Measurements from ENCODE around the gene FILIP1.

Gene FILIP1

GRCh38 chr6:75347898-75348610, 145.5 kb downstream of the FILIP1 start:
- H3K9me3 ChIP-seq (ENCODE audit: control insufficient read depth, low read depth, low read length) = no peaks in the 10 kb centered on the region
- peaks cover 8% of the 10 kb centered on the region for H3K27me3 ChIP-seq (ENCODE audit: control insufficient read depth, insufficient read depth, low read length)
- H3K4me3 ChIP-seq (ENCODE audit: low read length) = no peak overlapping the region
- H3K4me1 ChIP-seq (ENCODE audit: control insufficient read depth, low read depth, low read length) = peaks cover 21% of the 10 kb centered on the region
- H3K36me3 ChIP-seq (ENCODE audit: control insufficient read depth, low read depth, low read length) = no peaks in the 10 kb centered on the region
- no peak overlapping the region for H3K9ac ChIP-seq (ENCODE audit: low read length)
- no peak overlapping the region for H3K27ac ChIP-seq (ENCODE audit: low read length)

- Histone ChIP-seq H3K36me3 (ENCODE audit: control insufficient read depth, low read depth, low read length) (no peaks in the 10 kb centered on the region), H3K4me3 (ENCODE audit: low read length) (no peak overlapping the region), H3K9me3 (ENCODE audit: control insufficient read depth, low read depth, low read length) (no peaks in the 10 kb centered on the region), H3K9ac (ENCODE audit: low read length) (no peak overlapping the region), H3K4me1 (ENCODE audit: control insufficient read depth, low read depth, low read length) (peaks cover 13% of the 10 kb centered on the region), H3K27ac (ENCODE audit: low read length) (no peak overlapping the region), H3K27me3 (ENCODE audit: control insufficient read depth, insufficient read depth, low read length) (peaks cover 6% of the 10 kb centered on the region)
These were observed 148.2 kb downstream of the FILIP1 start for GRCh38 chr6:75345413-75345812.

GRCh38 chr6:75344455-75344854, 149.1 kb downstream of the FILIP1 start:
- no peak overlapping the region for H3K9ac ChIP-seq (ENCODE audit: low read length)
- no peaks in the 10 kb centered on the region for H3K27me3 ChIP-seq (ENCODE audit: control insufficient read depth, insufficient read depth, low read length)
- H3K4me3 ChIP-seq (ENCODE audit: low read length) = no peak overlapping the region
- H3K27ac ChIP-seq (ENCODE audit: low read length) = no peak overlapping the region
- H3K36me3 ChIP-seq (ENCODE audit: control insufficient read depth, low read depth, low read length) = no peaks in the 10 kb centered on the region
- H3K9me3 ChIP-seq (ENCODE audit: control insufficient read depth, low read depth, low read length) = no peaks in the 10 kb centered on the region
- peaks cover 8% of the 10 kb centered on the region for H3K4me1 ChIP-seq (ENCODE audit: control insufficient read depth, low read depth, low read length)

- Histone ChIP-seq H3K4me3 (ENCODE audit: low read length) (no peak overlapping the region), H3K27me3 (ENCODE audit: control insufficient read depth, insufficient read depth, low read length) (no peaks in the 10 kb centered on the region), H3K4me1 (ENCODE audit: control insufficient read depth, low read depth, low read length) (peaks cover 8% of the 10 kb centered on the region), H3K27ac (ENCODE audit: low read length) (no peak overlapping the region), H3K36me3 (ENCODE audit: control insufficient read depth, low read depth, low read length) (no peaks in the 10 kb centered on the region), H3K9ac (ENCODE audit: low read length) (no peak overlapping the region), H3K9me3 (ENCODE audit: control insufficient read depth, low read depth, low read length) (no peaks in the 10 kb centered on the region)
These were observed 149.6 kb downstream of the FILIP1 start for GRCh38 chr6:75344021-75344420.

GRCh38 chr6:75337835-75338580, 155.6 kb downstream of the FILIP1 start:
- Histone ChIP-seq H3K27me3 (ENCODE audit: control insufficient read depth, insufficient read depth, low read length) (no peaks in the 10 kb centered on the region), H3K4me3 (ENCODE audit: low read length) (no peak overlapping the region), H3K9ac (ENCODE audit: low read length) (no peak overlapping the region), H3K36me3 (ENCODE audit: control insufficient read depth, low read depth, low read length) (no peaks in the 10 kb centered on the region), H3K27ac (ENCODE audit: low read length) (no peak overlapping the region), H3K9me3 (ENCODE audit: control insufficient read depth, low read depth, low read length) (no peaks in the 10 kb centered on the region), H3K4me1 (ENCODE audit: control insufficient read depth, low read depth, low read length) (peaks cover 38% of the 10 kb centered on the region)

- peak overlapping the region; percentile 55 for H3K9ac ChIP-seq (ENCODE audit: low read length)
- H3K4me1 ChIP-seq (ENCODE audit: control insufficient read depth, low read depth, low read length) = peaks cover 55% of the 10 kb centered on the region
- no peaks in the 10 kb centered on the region for H3K27me3 ChIP-seq (ENCODE audit: control insufficient read depth, insufficient read depth, low read length)
- no peaks in the 10 kb centered on the region for H3K36me3 ChIP-seq (ENCODE audit: control insufficient read depth, low read depth, low read length)
- H3K9me3 ChIP-seq (ENCODE audit: control insufficient read depth, low read depth, low read length) = no peaks in the 10 kb centered on the region
- peak overlapping the region; percentile 50 for H3K4me3 ChIP-seq (ENCODE audit: low read length)
- H3K27ac ChIP-seq (ENCODE audit: low read length) = peak overlapping the region; percentile 61
These were observed 159.1 kb downstream of the FILIP1 start for GRCh38 chr6:75334266-75335040.

GRCh38 chr6:75333676-75334200, 159.9 kb downstream of the FILIP1 start:
- peak overlapping the region; percentile 59 for H3K27ac ChIP-seq (ENCODE audit: low read length)
- peak overlapping the region; percentile 55 for H3K9ac ChIP-seq (ENCODE audit: low read length)
- peaks cover 55% of the 10 kb centered on the region for H3K4me1 ChIP-seq (ENCODE audit: control insufficient read depth, low read depth, low read length)
- no peaks in the 10 kb centered on the region for H3K36me3 ChIP-seq (ENCODE audit: control insufficient read depth, low read depth, low read length)
- H3K4me3 ChIP-seq (ENCODE audit: low read length) = peak overlapping the region; percentile 50
- no peaks in the 10 kb centered on the region for H3K27me3 ChIP-seq (ENCODE audit: control insufficient read depth, insufficient read depth, low read length)
- no peaks in the 10 kb centered on the region for H3K9me3 ChIP-seq (ENCODE audit: control insufficient read depth, low read depth, low read length)

GRCh38 chr6:75331151-75331550, 162.4 kb downstream of the FILIP1 start:
- Histone ChIP-seq H3K4me3 (ENCODE audit: low read length) (no peak overlapping the region), H3K27me3 (ENCODE audit: control insufficient read depth, insufficient read depth, low read length) (no peaks in the 10 kb centered on the region), H3K36me3 (ENCODE audit: control insufficient read depth, low read depth, low read length) (no peaks in the 10 kb centered on the region), H3K27ac (ENCODE audit: low read length) (no peak overlapping the region), H3K4me1 (ENCODE audit: control insufficient read depth, low read depth, low read length) (peaks cover 54% of the 10 kb centered on the region), H3K9ac (ENCODE audit: low read length) (no peak overlapping the region), H3K9me3 (ENCODE audit: control insufficient read depth, low read depth, low read length) (no peaks in the 10 kb centered on the region)

GRCh38 chr6:75329703-75330102, 163.9 kb downstream of the FILIP1 start:
- Histone ChIP-seq H3K9ac (ENCODE audit: low read length) (no peak overlapping the region), H3K4me1 (ENCODE audit: control insufficient read depth, low read depth, low read length) (peaks cover 39% of the 10 kb centered on the region), H3K27me3 (ENCODE audit: control insufficient read depth, insufficient read depth, low read length) (no peaks in the 10 kb centered on the region), H3K36me3 (ENCODE audit: control insufficient read depth, low read depth, low read length) (no peaks in the 10 kb centered on the region), H3K9me3 (ENCODE audit: control insufficient read depth, low read depth, low read length) (no peaks in the 10 kb centered on the region), H3K27ac (ENCODE audit: low read length) (no peak overlapping the region), H3K4me3 (ENCODE audit: low read length) (no peak overlapping the region)

GRCh38 chr6:75327807-75328206, 165.8 kb downstream of the FILIP1 start:
- Histone ChIP-seq H3K27me3 (ENCODE audit: control insufficient read depth, insufficient read depth, low read length) (no peaks in the 10 kb centered on the region), H3K27ac (ENCODE audit: low read length) (no peak overlapping the region), H3K4me1 (ENCODE audit: control insufficient read depth, low read depth, low read length) (peaks cover 24% of the 10 kb centered on the region), H3K36me3 (ENCODE audit: control insufficient read depth, low read depth, low read length) (no peaks in the 10 kb centered on the region), H3K9ac (ENCODE audit: low read length) (no peak overlapping the region), H3K9me3 (ENCODE audit: control insufficient read depth, low read depth, low read length) (no peaks in the 10 kb centered on the region), H3K4me3 (ENCODE audit: low read length) (no peak overlapping the region)

GRCh38 chr6:75326557-75327258, 166.9 kb downstream of the FILIP1 start:
- Histone ChIP-seq H3K4me3 (ENCODE audit: low read length) (peak overlapping the region; percentile 31), H3K27me3 (ENCODE audit: control insufficient read depth, insufficient read depth, low read length) (no peaks in the 10 kb centered on the region), H3K9ac (ENCODE audit: low read length) (no peak overlapping the region), H3K4me1 (ENCODE audit: control insufficient read depth, low read depth, low read length) (peaks cover 13% of the 10 kb centered on the region), H3K36me3 (ENCODE audit: control insufficient read depth, low read depth, low read length) (no peaks in the 10 kb centered on the region), H3K27ac (ENCODE audit: low read length) (no peak overlapping the region), H3K9me3 (ENCODE audit: control insufficient read depth, low read depth, low read length) (no peaks in the 10 kb centered on the region)

All from iPS-18a (cell line).